GM06990 (cell line): Measurements from ENCODE around the gene INSYN1.

ENCODE experiments used
- DNase-seq: peaks from one replicate; pipeline ENCODE4 v3.0.0-alpha.2; 2011; ENCODE audit not compliant: insufficient read length; ENCODE audit errors: extremely low read depth
- H3K27me3 ChIP-seq: replicated peaks from 2 replicates; pipeline ENCODE4 v1.6.0; 2011; ENCODE audit warnings: low read length; ENCODE audit not compliant: control insufficient read depth, insufficient read depth
- H3K36me3 ChIP-seq: 2 replicates; pipeline ENCODE4 v1.5.1; 2011; ENCODE audit warnings: low read length; ENCODE audit not compliant: control insufficient read depth, insufficient read depth
- H3K4me3 ChIP-seq: replicated peaks from 2 replicates; pipeline ENCODE4 v1.5.1; 2011; ENCODE audit warnings: low read depth, mild to moderate bottlenecking, control low read depth, low read length
- CTCF ChIP-seq: IDR thresholded peaks from 2 replicates; pipeline ENCODE4 v1.5.1; 2011; ENCODE audit warnings: low read length, control low read depth, mild to moderate bottlenecking, inconsistent platforms; ENCODE audit not compliant: insufficient read depth, poor library complexity, severe bottlenecking

The INSYN1 gene

GRCh38 chr15:73777741-73778140, 24.6 kb upstream of the INSYN1 start:
- Histone ChIP-seq H3K4me3 (no peak overlapping the region), H3K36me3 (no peaks in the 10 kb centered on the region), H3K27me3 (peaks cover 5% of the 10 kb centered on the region)
- TF ChIP-seq CTCF, result no peak
- DNase-seq, result no peak

GRCh38 chr15:73773428-73773827, 20.3 kb upstream of the INSYN1 start:
- no peak for TF ChIP-seq CTCF
- H3K4me3 ChIP-seq, result no peak overlapping the region
- no peaks in the 10 kb centered on the region for H3K36me3 ChIP-seq
- DNase-seq, result no peak
- no peaks in the 10 kb centered on the region; the same call in none of the 2 replicates for H3K27me3 ChIP-seq

GRCh38 chr15:73771385-73772045, 18.4 kb upstream of the INSYN1 start:
- Histone ChIP-seq H3K36me3 (no peaks in the 10 kb centered on the region), H3K4me3 (no peak overlapping the region), H3K27me3 (no peaks in the 10 kb centered on the region; the same call in none of the 2 replicates)
- DNase-seq, result no peak
- TF ChIP-seq CTCF, result no peak

- no peak for DNase-seq
- TF ChIP-seq CTCF, result no peak
- Histone ChIP-seq H3K27me3 (no peaks in the 10 kb centered on the region; the same call in none of the 2 replicates), H3K36me3 (no peaks in the 10 kb centered on the region), H3K4me3 (no peak overlapping the region)
Measured at GRCh38 chr15:73770050-73770449, 16.9 kb upstream of the INSYN1 start.

GRCh38 chr15:73767806-73768501, 14.8 kb upstream of the INSYN1 start:
- H3K27me3 ChIP-seq, result peaks cover 2% of the 10 kb centered on the region
- TF ChIP-seq CTCF, result no peak
- no peaks in the 10 kb centered on the region for H3K36me3 ChIP-seq
- no peak for DNase-seq
- H3K4me3 ChIP-seq, result no peak overlapping the region
